ENCODE measurements around the gene EHMT2. TPM values are rescaled to one million over a fixed set of nuclear protein-coding genes. Genes with fewer than 3 reads are reported as not detected.
"Not testable (repeated sequence)": the region's sequence is repeated elsewhere in the genome, so short reads cannot be mapped to it uniquely, and the experiment has no call there.

The EHMT2 gene
- total RNA-seq, 1 donor from 2014 or later = 76.3 TPM

DNA sequence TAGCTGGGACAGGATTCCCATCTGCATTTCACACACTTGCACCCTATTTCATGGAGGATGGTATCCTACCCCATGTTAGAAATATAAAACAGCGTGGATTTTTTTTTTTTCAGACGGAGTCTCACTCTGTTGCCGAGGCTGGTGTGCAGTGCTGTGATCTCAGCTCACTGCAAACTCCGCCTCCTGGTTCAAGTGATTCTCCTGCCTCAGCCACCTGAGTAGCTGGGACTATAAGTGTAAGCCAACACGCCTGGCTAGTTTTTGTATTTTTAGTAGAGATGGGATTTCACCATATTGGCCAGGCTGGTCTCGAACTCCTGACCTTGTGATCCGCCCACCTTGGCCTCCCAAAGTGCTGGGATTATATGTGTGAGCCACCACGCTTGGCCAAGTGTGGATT, 39.7 kb downstream of the EHMT2 start:
- H3K4me1 Mint-ChIP-seq (ENCODE audit: low read depth); intact Hi-C loops (cut with micrococcal nuclease); H3K27ac Mint-ChIP-seq; H3K9me3 Mint-ChIP-seq; DNase-seq (ENCODE audit: low spot score); H3K4me3 Mint-ChIP-seq (ENCODE audit: low read depth); H3K27me3 Mint-ChIP-seq (ENCODE audit: low read depth): not testable (repeated sequence)
- H3K36me3 Mint-ChIP-seq (ENCODE audit: low read depth) = peaks cover 13% of the 10 kb centered on the region

DNA sequence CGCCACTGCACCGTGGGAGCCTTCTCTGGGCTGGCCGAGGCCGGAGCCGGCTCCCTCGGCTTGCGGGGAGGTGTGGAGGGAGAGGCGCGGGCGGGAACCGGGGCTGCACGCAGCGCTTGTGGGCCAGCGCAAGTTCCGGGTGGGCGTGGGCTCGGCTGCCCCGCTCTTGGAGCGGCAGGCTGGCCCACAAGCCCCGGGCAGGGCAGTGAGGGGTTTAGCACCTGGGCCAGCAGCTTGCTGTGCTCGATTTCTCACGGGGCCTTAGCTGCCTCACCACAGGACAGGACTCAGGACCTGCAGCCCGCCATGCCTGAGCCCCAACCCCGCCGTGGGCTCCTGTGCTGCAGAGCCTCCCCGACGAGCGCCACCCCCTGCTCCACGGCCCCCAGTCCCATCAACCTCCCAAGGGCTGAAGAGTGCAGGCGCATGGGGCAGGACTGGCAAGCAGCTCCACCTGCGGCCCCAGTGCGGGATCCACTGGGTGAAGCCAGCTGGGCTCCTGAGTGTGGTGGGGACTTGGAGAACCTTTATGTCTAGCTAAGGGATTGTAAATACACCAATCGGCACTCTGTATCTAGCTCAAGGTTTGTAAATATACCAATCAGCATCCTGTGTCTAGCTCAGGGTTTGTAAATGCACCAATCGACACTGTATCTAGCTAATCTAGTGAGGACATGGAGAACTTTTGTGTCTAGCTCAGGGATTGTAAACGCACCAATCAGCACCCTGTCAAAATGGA, 45.3 kb downstream of the EHMT2 start:
- H3K36me3 Mint-ChIP-seq (ENCODE audit: low read depth); H3K27me3 Mint-ChIP-seq (ENCODE audit: low read depth); DNase-seq (ENCODE audit: low spot score); intact Hi-C loops (cut with micrococcal nuclease); H3K27ac Mint-ChIP-seq; H3K9me3 Mint-ChIP-seq; H3K4me3 Mint-ChIP-seq (ENCODE audit: low read depth); H3K4me1 Mint-ChIP-seq (ENCODE audit: low read depth): not testable (repeated sequence)

DNA sequence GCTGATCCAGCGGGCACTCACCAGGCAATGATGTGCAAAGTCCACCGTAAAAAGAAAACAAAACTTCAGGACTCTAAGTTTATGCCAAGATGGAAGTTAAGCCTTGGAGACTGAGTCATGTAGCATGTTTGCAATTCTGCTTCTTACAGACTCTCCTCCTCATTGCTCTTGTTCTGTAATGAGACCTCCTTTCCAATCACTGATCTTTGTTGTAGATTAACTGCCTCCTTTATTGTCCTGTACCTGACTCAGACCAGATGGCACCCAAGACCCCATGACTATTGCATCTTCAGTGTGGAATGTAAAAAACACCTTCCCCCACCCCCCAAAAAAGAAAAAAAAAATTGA, 46.0 kb downstream of the EHMT2 start:
- no peak overlapping the region for H3K27ac Mint-ChIP-seq
- no peaks in the 10 kb centered on the region for H3K9me3 Mint-ChIP-seq
- H3K27me3 Mint-ChIP-seq (ENCODE audit: low read depth) = no peaks in the 10 kb centered on the region
- DNase-seq (ENCODE audit: low spot score) = no peak
- H3K4me3 Mint-ChIP-seq (ENCODE audit: low read depth) = no peak overlapping the region
- H3K4me1 Mint-ChIP-seq (ENCODE audit: low read depth) = no peaks in the 10 kb centered on the region
- H3K36me3 Mint-ChIP-seq (ENCODE audit: low read depth) = no peaks in the 10 kb centered on the region
- intact Hi-C loops (cut with micrococcal nuclease) = no loop called here

DNA sequence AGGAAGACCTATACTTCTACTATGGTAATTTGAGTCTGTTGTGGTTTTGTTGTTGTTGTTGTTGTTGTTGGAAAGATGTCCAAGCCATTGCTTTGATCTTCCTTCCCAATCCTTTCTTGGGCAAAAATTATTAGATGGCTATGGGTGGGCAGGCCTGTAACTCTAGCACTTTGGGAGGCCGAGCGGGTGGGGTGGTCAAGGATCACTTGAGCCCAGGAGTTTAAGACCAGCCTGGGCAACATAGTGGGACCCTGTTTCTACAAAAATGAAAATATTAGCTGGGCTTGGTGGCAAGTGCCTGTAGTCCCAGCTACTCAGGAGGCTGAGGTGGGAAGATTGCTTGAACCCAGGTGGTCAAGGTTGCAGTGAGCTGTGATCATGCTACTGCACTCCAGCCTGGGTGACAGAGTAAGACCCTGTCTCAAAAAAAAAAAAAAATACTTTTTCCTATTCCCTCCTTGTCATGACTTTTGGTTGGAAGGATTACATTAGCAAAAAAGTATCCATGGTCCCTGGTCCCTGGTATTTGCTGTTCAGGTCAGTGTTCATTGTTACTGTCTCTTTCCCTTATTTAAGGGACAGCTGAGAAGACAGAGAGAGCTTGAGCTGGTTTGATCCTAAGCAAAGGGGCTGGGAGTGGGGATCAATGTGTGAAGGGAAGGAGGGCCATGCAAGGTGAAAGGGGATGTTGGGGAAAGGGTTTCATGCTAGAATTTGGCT, 46.6 kb downstream of the EHMT2 start:
- no peaks in the 10 kb centered on the region for H3K36me3 Mint-ChIP-seq (ENCODE audit: low read depth)
- no peak overlapping the region for H3K27ac Mint-ChIP-seq
- DNase-seq (ENCODE audit: low spot score) = no peak
- H3K4me3 Mint-ChIP-seq (ENCODE audit: low read depth) = no peak overlapping the region
- intact Hi-C loops (cut with micrococcal nuclease) = no loop called here
- no peaks in the 10 kb centered on the region for H3K4me1 Mint-ChIP-seq (ENCODE audit: low read depth)
- no peaks in the 10 kb centered on the region for H3K9me3 Mint-ChIP-seq
- H3K27me3 Mint-ChIP-seq (ENCODE audit: low read depth) = no peaks in the 10 kb centered on the region

DNA sequence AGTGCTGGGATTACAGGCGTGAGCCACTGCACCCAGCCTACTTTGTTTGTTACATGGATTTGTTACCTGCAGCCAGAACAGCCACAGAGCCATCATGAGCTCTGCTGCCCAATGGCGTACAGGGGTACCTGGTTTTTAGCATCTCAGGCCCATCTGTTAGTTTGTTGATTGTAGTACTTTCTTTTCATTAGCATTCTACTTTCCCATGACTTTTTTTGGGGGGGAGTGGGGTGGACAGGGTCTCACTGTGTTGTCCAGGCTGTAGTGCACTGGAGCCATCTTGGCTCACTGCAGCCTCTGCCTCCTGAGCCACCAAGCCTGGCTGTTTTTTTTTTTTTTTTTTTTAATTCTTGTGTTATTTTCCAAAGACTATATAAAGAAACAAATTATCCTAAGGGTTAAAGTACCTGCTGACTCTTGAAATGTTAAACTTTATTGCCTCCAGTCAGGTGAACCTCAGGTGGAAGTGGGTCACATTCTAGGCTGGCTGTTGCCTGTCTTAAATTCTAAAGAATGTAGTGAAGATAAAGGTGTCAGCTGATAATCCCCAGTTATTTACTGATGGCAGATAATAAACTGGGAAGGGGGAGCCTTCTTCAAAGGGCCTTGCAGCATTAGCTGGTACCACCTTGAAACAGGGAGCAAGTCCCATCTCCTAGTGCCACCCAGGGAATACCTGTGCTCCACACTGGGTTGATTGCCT, 50.1 kb downstream of the EHMT2 start:
- no peak overlapping the region for H3K27ac Mint-ChIP-seq
- no peak for DNase-seq (ENCODE audit: low spot score)
- H3K4me3 Mint-ChIP-seq (ENCODE audit: low read depth) = no peak overlapping the region
- no peaks in the 10 kb centered on the region for H3K9me3 Mint-ChIP-seq
- H3K27me3 Mint-ChIP-seq (ENCODE audit: low read depth) = no peaks in the 10 kb centered on the region
- no peaks in the 10 kb centered on the region for H3K36me3 Mint-ChIP-seq (ENCODE audit: low read depth)
- intact Hi-C loops (cut with micrococcal nuclease) = no loop called here
- no peaks in the 10 kb centered on the region for H3K4me1 Mint-ChIP-seq (ENCODE audit: low read depth)

DNA sequence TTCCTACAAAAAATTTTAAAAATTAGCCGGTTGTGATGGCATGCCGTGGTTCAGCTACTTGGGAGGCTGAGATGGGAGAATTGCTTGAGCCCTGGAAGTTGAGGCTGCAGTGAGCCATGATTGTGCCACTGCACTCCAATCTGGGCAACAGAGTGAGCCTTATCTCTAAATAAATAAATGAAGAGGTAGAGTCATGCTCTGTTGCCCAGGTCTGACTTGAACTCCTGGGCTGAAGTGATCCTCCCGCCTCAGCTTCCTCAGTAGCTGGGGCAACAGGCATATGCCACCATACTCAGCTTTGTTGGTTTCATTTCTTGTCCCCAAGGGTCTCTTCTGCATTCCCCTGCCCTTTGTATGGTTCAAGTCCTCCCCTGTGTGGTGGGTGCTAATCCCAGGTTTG, 53.0 kb downstream of the EHMT2 start:
- intact Hi-C loops (cut with micrococcal nuclease) = no loop called here
- H3K4me3 Mint-ChIP-seq (ENCODE audit: low read depth) = no peak overlapping the region
- peaks cover 23% of the 10 kb centered on the region for H3K36me3 Mint-ChIP-seq (ENCODE audit: low read depth)
- no peaks in the 10 kb centered on the region for H3K9me3 Mint-ChIP-seq
- DNase-seq (ENCODE audit: low spot score) = no peak
- H3K27me3 Mint-ChIP-seq (ENCODE audit: low read depth) = no peaks in the 10 kb centered on the region
- H3K27ac Mint-ChIP-seq = no peak overlapping the region
- peaks cover 1% of the 10 kb centered on the region for H3K4me1 Mint-ChIP-seq (ENCODE audit: low read depth)

DNA sequence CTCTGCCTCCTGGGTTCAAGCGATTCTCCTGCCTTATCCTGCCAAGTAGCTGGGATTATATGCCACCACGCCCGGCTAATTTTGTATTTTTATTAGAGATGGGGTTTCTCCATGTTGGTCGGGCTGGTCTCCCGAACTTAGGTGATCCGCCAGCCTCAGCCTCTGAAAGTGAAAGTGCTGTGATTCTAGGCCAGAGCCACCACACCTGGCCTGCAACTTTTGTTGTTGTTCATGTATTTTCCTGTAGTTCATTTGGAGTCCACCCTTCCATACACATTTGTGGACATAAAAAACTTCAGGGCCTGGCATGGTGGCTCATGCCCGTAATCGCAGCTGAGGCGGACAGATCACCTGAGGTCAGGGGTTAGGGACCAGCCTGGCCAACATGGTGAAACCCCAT, 55.4 kb downstream of the EHMT2 start:
- H3K4me1 Mint-ChIP-seq (ENCODE audit: low read depth) = peaks cover 16% of the 10 kb centered on the region
- no peak overlapping the region for H3K27ac Mint-ChIP-seq
- no peak for DNase-seq (ENCODE audit: low spot score)
- intact Hi-C loops (cut with micrococcal nuclease) = no loop called here
- no peak overlapping the region for H3K4me3 Mint-ChIP-seq (ENCODE audit: low read depth)
- no peaks in the 10 kb centered on the region for H3K9me3 Mint-ChIP-seq
- H3K27me3 Mint-ChIP-seq (ENCODE audit: low read depth) = no peaks in the 10 kb centered on the region
- H3K36me3 Mint-ChIP-seq (ENCODE audit: low read depth) = peaks cover 47% of the 10 kb centered on the region

DNA sequence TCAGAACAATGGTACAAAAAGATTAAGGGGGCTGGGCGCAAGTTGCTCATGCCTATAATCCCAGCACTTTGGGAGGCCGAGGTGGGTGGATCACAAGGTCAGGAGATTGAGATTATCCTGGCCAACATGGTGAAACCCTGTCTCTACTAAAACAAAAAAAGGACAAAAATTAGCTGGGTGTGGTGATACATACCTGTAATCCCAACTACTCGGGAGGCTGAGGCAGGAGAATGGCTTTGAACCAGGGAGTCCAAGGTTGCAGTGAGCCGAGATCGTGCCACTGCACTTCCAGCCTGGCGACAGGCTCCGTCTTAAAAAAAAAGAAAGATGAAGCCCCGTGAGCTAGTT, 57.7 kb downstream of the EHMT2 start:
- H3K9me3 Mint-ChIP-seq; DNase-seq (ENCODE audit: low spot score); H3K27ac Mint-ChIP-seq; H3K4me3 Mint-ChIP-seq (ENCODE audit: low read depth); H3K27me3 Mint-ChIP-seq (ENCODE audit: low read depth): not testable (repeated sequence)
- peaks cover 27% of the 10 kb centered on the region for H3K4me1 Mint-ChIP-seq (ENCODE audit: low read depth)
- intact Hi-C loops (cut with micrococcal nuclease) = loop anchor here (10.0 kb wide), 3 partner anchors 335 to 1005 kb away; partner anchors contain the start of genes AGPAT1, MICB, PSMB8 and RNF5
- H3K36me3 Mint-ChIP-seq (ENCODE audit: low read depth) = peaks cover 69% of the 10 kb centered on the region

DNA sequence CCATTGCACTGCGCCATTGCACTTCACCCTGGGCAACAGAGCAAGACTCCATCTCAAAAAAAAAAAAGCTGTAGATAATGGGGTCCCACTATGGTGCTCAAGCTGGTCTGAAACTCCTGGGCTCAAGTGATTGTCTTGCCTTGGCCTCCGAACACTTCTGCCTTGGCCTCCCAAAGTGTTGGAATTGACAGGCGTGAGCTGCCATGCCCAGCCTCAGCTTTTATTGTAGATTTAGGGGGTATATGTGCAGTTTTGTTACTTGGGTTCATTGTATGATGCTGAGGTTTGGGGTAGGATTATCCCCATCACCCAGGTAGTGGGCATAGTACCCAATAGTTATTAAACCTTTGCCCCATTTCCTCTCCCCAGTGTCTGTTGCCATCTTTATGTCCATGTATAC, 58.5 kb downstream of the EHMT2 start:
- H3K27ac Mint-ChIP-seq = no peak overlapping the region
- H3K4me3 Mint-ChIP-seq (ENCODE audit: low read depth) = peak overlapping the region; percentile 43
- H3K4me1 Mint-ChIP-seq (ENCODE audit: low read depth) = peaks cover 29% of the 10 kb centered on the region
- no peak for DNase-seq (ENCODE audit: low spot score)
- H3K27me3 Mint-ChIP-seq (ENCODE audit: low read depth) = no peaks in the 10 kb centered on the region
- peaks cover 73% of the 10 kb centered on the region for H3K36me3 Mint-ChIP-seq (ENCODE audit: low read depth)
- intact Hi-C loops (cut with micrococcal nuclease) = loop anchor here (10.0 kb wide), 3 partner anchors 336 to 1006 kb away; partner anchors contain the start of genes AGPAT1, MICB, PSMB8 and RNF5
- no peaks in the 10 kb centered on the region for H3K9me3 Mint-ChIP-seq

DNA sequence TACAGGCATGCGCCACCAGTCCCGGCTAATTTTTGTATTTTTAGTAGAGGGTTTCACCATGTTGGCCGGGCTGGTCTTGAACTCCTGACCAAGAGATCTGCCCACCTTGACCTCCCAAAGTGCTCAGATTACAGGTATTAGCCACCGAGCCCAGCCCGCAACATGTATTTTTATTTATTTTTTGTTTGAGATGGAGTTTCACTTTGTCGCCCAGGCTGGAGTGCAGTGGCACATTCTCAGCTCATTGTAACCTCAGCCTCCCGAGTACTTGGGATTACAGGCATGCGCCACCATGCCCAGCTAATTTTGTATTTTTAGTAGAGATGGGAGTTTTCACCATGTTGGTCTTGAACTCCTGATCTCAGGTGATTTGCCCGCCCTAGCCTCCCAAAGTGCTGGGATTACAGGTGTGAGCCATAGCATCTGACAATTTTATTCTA, 59.4 kb downstream of the EHMT2 start:
- intact Hi-C loops (cut with micrococcal nuclease) = loop anchor here (10.0 kb wide), 3 partner anchors 337 to 1007 kb away; partner anchors contain the start of genes AGPAT1, MICB, PSMB8 and RNF5
- not testable (repeated sequence) for H3K9me3 Mint-ChIP-seq; H3K27ac Mint-ChIP-seq; DNase-seq (ENCODE audit: low spot score); H3K27me3 Mint-ChIP-seq (ENCODE audit: low read depth)
- Mint-ChIP-seq H3K4me3 (ENCODE audit: low read depth) (peak overlapping the region; percentile 87), H3K36me3 (ENCODE audit: low read depth) (peaks cover 73% of the 10 kb centered on the region), H3K4me1 (ENCODE audit: low read depth) (peaks cover 31% of the 10 kb centered on the region)

DNA sequence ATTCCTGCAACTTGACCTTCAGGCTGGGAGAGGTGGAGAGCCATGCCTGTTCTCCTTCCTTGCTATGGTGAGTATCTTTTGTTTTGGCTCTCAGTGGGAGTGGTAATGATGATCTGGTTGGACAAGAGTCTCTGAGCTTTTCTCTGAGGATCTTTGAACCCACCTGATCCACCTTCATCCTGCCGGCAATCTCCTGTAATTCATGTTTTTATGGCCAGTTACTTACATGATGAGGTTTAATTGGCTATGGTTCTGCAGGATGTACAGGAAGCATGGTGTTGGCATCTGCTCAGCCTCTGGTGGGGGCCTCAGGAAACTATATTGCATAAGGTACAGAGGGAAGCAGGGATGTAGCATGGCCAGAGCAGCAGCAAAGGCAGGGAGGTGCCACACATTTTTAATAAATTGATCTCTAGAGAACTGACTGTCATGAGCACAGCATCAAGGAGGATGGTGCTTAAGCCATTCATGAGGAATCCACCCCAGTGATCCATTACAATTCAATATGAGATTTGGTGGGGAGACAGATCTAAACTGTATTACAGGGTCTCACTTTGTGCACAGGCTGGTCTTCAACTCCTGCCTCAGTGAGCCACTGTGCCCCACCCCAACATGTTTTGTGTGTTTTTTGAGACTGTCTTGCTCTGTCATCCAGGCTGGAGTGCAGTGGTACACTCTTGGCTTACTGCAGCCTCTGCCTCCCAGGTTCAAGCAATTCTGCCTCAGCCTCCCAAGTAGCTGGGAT, 60.0 kb downstream of the EHMT2 start:
- Mint-ChIP-seq H3K27me3 (ENCODE audit: low read depth) (no peaks in the 10 kb centered on the region), H3K27ac (peak overlapping the region; percentile 97), H3K4me1 (ENCODE audit: low read depth) (peaks cover 31% of the 10 kb centered on the region), H3K4me3 (ENCODE audit: low read depth) (peak overlapping the region; percentile 87), H3K36me3 (ENCODE audit: low read depth) (peaks cover 73% of the 10 kb centered on the region), H3K9me3 (no peaks in the 10 kb centered on the region)
- DNase-seq (ENCODE audit: low spot score) = no peak
- intact Hi-C loops (cut with micrococcal nuclease) = loop anchor here (10.0 kb wide), 3 partner anchors 337 to 1007 kb away; partner anchors contain the start of genes AGPAT1, MICB, PSMB8 and RNF5
